Measurements from ENCODE around the gene DENND1C.

The DENND1C gene, protein sequence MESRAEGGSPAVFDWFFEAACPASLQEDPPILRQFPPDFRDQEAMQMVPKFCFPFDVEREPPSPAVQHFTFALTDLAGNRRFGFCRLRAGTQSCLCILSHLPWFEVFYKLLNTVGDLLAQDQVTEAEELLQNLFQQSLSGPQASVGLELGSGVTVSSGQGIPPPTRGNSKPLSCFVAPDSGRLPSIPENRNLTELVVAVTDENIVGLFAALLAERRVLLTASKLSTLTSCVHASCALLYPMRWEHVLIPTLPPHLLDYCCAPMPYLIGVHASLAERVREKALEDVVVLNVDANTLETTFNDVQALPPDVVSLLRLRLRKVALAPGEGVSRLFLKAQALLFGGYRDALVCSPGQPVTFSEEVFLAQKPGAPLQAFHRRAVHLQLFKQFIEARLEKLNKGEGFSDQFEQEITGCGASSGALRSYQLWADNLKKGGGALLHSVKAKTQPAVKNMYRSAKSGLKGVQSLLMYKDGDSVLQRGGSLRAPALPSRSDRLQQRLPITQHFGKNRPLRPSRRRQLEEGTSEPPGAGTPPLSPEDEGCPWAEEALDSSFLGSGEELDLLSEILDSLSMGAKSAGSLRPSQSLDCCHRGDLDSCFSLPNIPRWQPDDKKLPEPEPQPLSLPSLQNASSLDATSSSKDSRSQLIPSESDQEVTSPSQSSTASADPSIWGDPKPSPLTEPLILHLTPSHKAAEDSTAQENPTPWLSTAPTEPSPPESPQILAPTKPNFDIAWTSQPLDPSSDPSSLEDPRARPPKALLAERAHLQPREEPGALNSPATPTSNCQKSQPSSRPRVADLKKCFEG

GRCh38 chr19:6481541-6482342 lies at the start of gene DENND1C:
DENND1C (minus strand) TSS chr19:6481787; CDS start chr19:6481695, 92 bp downstream.
- peak in 1 of 2 donors; percentile 38 for DNase-seq

DNA sequence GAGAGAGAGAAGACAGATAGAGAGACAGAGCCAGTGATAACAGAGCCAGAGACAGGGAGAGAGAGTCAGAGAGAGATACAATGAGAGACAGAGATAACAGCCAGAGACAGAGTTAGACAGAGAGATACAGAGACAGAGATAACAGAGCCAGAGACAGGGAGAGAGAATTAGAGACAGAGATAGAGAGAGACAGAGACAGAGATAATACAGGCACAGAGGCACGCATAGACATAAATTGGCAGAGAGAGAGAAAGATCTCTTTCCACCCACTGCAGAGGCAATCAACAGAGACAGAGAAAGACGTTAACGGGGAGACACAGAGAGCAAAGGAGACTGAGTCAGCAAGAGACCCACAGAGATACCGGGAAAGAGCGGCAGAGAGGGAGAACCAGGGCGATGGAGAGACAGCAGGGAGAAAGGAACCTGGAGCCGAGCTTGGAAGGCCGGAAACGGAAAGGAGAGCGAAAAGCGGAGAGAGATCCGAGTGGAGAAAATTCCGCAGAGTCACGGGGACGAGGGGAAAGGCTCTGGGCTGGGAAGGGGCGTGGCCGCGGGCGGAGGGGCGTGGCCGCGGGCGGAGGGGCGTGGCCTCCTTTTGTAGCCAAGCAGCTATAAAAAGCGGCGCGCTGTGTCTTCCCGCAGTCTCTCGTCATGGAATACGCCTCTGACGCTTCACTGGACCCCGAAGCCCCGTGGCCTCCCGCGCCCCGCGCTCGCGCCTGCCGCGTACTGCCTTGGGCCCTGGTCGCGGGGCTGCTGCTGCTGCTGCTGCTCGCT lies 49.0 kb upstream of the DENND1C start, which contains the start of gene TNFSF9:
Gene TNFSF9, plus strand, starts transcription at position 641 of the 777 bp plus-strand sequence. Its CDS starts 11 bp downstream, at position 652.
- peak; percentile 86 to 89 for DNase-seq

DNA sequence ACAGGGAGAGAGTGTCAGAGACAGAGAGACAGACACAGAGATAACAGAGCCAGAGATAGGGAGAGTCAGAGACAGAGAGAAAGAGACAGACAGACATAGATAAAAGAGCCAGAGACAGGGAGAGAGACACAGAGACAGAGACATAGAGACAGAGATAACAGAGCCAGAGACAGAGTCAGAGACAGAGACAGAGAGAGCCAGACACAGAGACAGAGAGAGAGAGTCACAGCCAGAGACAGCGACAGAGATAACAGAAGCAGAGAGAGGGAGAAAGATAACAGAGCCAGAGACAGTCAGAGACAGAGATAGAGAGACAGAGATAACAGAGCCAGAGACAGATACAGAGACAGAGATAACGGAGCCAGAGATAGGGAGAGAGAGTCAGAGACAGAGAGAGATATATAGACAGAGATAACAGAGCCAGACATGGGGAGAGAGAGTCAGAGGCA lies 48.4 kb upstream of the DENND1C start:
- no peak for DNase-seq

DNA sequence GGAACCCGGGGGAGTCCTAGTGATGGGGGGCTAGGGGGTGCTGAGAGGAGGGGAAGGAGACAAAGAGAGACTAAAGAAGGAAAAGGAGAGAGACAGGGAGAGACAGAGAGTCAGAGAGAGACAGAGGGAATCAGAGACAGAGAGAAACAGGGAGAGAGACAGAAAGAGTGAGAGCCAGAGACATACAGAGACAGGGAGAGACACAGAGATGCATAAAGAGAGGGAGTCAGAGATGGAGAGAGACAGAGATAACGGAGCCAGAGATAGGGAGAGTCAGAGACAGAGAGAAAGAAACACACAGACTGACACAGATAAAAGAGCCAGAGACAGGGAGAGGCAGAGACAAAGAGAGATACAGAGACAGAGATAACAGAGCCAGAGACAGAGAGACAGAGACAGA lies 47.8 kb upstream of the DENND1C start:
- DNase-seq = no peak

- peak; percentile 46 to 69 for DNase-seq
These were observed 47.0 kb upstream of the DENND1C start for GRCh38 chr19:6528544-6529121.

GRCh38 chr19:6527893-6528543 lies 46.4 kb upstream of the DENND1C start:
- DNase-seq = no peak

DNA sequence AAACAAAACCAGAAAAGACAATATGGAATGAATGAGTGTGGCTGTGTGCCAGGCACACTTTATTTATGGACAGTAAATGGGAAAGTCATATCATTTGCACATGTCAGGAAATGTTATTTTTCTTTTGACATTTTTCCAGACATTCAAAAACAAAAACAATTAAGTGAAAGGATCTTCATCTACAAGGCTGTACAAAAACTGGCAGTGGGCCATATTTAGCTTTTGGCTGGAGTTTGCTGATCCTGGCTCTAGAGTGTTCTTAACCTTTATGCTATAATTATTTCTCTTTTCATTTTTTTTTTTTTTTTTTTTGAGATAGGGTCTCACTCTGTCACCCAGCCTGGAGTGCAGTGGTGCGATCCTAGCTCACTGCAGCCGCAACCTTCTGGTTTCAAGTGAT lies 42.7 kb upstream of the DENND1C start:
- no peak for DNase-seq

GRCh38 chr19:6522712-6523111 lies 41.1 kb upstream of the DENND1C start:
- no peak for DNase-seq

DNA sequence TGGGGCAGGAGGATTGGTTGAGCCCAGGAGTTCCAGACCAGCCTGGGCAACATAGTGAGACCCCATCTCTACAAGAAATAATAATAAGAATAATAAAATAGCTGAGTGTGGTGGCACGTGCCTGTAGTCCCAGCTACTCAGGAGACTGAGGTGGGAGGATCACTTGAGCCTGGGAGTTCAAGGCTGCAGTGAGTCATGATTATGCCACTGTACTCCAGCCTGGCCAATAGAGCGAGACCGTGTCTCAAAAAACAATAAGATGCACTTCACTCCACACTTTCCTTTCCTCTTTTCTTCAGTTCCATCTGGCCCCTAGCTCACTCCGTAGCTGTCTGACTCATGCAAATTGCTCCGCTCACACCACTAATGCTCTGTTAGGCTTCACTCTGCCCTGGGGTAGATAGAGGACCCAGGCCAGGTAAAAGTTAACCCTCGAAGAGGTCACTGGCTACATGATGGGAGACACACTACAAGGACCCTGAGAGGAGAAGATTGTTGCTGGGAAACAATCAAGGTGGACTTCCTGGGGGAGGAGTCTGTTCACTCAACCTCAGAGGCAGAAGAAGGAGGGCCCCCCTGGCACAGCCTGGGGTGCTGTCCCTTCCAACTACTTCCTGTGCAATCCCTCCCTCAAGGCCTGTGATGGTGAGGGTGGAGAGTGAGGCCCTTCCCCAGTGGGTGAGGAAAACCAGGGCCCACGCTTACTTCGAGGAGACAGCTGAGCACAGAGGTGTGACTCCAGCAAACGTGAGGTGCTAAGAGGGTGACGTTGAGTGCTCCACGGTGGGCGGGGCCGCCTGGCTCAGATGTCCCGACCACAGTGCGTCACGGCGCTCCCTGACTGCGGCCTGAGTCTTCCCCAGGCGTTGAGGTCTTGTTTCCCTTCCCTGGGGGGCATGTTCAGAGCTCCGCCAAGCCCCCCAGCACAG lies 40.4 kb upstream of the DENND1C start:
- DNase-seq = no peak

GRCh38 chr19:6519289-6519688 lies 37.7 kb upstream of the DENND1C start:
- DNase-seq = no peak

- DNase-seq = no peak
These were observed 36.7 kb upstream of the DENND1C start for GRCh38 chr19:6518145-6518911.

DNA sequence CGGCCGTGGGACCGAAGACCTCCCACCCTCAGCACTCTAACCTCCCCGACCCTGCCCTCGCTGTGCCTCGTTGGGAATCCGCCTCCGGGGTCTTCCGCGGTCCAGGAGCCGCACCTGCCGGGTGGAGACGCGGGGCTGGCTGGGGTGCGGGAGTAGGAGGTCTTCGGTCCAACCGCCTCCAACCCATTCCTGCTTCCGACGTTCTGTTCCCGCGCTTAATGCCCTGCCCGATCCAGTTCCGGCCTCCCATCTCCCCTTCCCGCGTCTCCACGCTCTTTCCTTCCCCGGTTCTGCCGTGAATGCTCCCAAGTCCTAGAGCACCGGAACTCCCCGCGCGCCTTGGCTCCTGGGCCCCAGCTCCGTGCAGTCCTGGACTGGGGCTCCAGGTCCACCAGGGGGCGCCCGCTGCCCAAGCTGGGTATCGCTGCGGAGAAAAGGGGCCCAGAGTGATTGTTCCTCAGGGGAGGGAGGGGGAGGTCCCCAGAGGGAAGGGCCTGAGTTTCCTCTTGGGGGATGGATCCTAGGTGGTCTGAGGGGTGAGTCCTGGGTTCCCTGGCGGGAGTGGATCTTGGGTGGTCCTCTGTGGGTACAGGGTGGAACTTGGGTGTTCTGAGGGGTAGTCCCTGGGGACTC lies 35.2 kb upstream of the DENND1C start:
- peak; percentile 83 to 84 for DNase-seq

- DNase-seq = peak; percentile 91 to 93
These were observed 34.6 kb upstream of the DENND1C start for GRCh38 chr19:6516018-6516658.

GRCh38 chr19:6514926-6515544 lies 33.4 kb upstream of the DENND1C start:
- no peak for DNase-seq

- DNase-seq = no peak
These were observed 32.5 kb upstream of the DENND1C start for GRCh38 chr19:6514089-6514488.

GRCh38 chr19:6510618-6511017 lies 29.0 kb upstream of the DENND1C start:
- DNase-seq = no peak

DNA sequence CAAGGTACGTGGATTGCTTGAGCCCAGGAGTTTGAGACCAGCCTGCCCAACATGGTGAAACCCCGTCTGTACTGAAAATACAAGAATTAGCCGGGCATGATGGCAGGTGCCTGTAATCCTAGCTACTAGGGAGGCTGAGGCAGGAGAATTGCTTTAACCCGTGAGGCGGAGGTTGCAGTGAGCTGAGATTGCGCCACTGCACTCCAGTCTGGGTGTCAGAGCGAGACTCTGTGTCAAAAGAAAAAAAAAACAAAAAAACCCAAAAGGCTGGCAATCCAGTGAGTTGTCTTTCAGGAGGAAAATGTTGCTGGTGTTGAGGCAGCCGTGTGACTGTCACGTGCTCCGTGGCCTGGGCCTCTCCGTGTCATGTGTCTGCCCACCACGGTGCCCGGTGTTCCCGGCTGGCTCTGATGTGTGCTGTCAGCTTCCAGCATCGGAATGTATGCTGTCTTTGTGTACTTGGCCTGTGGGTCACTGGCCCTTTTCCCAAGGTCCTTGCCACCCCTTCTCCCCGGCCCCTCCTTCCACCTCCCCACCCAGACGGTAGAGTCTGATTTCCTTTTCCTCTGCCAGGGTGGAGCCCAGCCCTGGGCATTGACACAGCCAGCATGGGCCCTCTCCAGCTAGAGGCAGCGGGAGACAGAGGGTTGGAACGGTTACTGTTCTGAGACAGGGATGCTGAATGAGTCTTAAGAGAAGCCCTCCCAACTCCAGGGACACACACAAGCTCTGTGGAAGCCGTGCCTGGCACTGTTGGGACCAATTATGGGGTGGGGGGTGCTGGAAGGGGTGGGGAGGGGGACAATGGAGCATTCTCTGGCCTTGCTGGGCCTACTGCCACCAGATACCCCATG lies 27.8 kb upstream of the DENND1C start:
- peak; percentile 93 to 98 for DNase-seq
